ENCODE data around the gene AKR1D1. TPM values are rescaled to one million over a fixed set of nuclear protein-coding genes. Genes with fewer than 3 reads are reported as not detected.

AKR1D1 gene
- total and polyA plus RNA-seq, 8 donors, result not detected

DNA sequence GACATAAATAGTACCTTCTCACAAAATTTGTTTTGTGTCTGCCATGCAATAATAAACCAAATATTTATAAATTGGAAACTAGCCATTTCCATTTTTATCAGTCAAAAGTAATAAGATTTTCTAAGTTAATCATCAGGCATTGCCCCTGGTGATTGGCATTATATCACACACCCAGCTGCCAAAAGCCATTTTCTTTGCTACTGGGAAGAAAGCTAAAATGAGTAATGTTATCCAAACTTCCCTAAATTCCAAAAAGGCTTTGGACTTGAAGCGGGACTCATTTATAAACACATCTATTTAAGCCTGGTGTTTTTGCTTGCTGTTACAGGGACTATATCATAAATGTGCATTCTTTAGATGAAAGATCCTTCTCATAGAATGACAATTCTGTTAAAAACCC lies 86.0 kb downstream of the AKR1D1 start:
- H3K9me3 ChIP-seq, result peaks cover 8 to 22% (median 16%) of the 10 kb centered on the region in 4 donors
- no peak for DNase-seq
- H3K27me3 ChIP-seq, result no peaks in the 10 kb centered on the region
- intact Hi-C loops (cut with DNase I; ENCODE audit: low total_unique reads), result loop anchor here (5.0 kb wide), 1 partner anchor 580 kb away; no protein-coding TSS in a partner anchor
- WGBS, 5 donors, result 55 to 87% (median 82%) methylated on average over 1 of the region's 1 CpG
- no peaks in the 10 kb centered on the region for H3K36me3 ChIP-seq
- H3K4me3 ChIP-seq, result no peak overlapping the region
- no peak for TF ChIP-seq POLR2A (IDR thresholded peaks at IDR 0.05)
- TF ChIP-seq, protein P1, sequence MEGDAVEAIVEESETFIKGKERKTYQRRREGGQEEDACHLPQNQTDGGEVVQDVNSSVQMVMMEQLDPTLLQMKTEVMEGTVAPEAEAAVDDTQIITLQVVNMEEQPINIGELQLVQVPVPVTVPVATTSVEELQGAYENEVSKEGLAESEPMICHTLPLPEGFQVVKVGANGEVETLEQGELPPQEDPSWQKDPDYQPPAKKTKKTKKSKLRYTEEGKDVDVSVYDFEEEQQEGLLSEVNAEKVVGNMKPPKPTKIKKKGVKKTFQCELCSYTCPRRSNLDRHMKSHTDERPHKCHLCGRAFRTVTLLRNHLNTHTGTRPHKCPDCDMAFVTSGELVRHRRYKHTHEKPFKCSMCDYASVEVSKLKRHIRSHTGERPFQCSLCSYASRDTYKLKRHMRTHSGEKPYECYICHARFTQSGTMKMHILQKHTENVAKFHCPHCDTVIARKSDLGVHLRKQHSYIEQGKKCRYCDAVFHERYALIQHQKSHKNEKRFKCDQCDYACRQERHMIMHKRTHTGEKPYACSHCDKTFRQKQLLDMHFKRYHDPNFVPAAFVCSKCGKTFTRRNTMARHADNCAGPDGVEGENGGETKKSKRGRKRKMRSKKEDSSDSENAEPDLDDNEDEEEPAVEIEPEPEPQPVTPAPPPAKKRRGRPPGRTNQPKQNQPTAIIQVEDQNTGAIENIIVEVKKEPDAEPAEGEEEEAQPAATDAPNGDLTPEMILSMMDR (IDR thresholded peaks at IDR 0.05), result no peak
- TF ChIP-seq POLR2AphosphoS5 (IDR thresholded peaks at IDR 0.05), result no peak
- no peak for TF ChIP-seq EP300 (IDR thresholded peaks at IDR 0.05)
- H3K27ac ChIP-seq, result no peak overlapping the region
- peaks cover 0 to 4% (median 2%) of the 10 kb centered on the region in 4 donors for H3K4me1 ChIP-seq

DNA sequence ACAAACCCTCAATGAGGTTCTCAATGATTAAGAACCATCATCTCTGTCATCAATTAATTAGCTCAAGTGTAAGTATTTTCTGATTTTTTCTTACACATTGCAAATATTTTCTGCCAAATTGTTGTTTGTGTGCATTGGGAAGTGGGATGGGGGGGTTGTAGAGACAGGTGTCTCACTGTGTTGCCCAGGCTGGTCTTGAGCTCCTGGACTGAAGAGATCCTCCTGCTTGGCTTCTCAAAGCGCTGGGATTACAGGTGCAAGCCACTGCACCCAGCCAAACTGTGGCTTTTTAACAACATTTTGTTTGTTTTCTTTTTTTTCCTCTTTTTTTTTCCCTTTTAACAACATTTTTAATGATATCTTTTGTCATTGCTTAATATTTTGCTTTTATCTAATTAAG lies 87.5 kb downstream of the AKR1D1 start:
- Histone ChIP-seq H3K36me3 (no peaks in the 10 kb centered on the region), H3K9me3 (peaks cover 8 to 22% (median 16%) of the 10 kb centered on the region in 4 donors), H3K27ac (no peak overlapping the region), H3K27me3 (no peaks in the 10 kb centered on the region), H3K4me1 (peaks cover 0 to 4% (median 2%) of the 10 kb centered on the region in 4 donors), H3K4me3 (no peak overlapping the region)
- no peak for DNase-seq
- no peak for TF ChIP-seq EP300 (IDR thresholded peaks at IDR 0.05)
- no peak for TF ChIP-seq POLR2AphosphoS5 (IDR thresholded peaks at IDR 0.05)
- TF ChIP-seq, protein P1 (IDR thresholded peaks at IDR 0.05), result no peak
- no peak for TF ChIP-seq POLR2A (IDR thresholded peaks at IDR 0.05)
- intact Hi-C loops (cut with DNase I; ENCODE audit: low total_unique reads), result loop anchor here (5.0 kb wide), 1 partner anchor 579 kb away; no protein-coding TSS in a partner anchor
- 87 to 97% (median 94%) methylated on average over 1 of the region's 1 CpG for WGBS, 5 donors

DNA sequence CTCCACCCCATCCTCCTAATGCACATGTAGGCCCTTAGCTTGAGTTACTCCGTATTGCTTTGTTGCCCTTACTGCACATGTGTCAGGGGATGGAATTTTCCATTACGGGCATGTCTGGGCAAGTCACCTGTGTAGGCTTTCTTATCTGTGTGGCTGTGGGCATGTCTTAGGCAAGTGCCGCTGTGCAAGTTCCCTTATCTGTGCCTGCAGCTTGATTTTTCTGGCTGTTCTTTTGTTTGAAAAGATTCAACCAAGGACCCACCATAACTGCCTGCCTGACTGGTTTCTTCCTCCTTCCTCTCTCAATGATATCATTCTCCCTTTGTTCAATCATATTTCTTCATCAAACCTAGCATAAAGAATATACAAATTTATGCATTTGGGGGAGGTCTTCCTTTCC lies 88.5 kb downstream of the AKR1D1 start:
- intact Hi-C loops (cut with DNase I; ENCODE audit: low total_unique reads), result loop anchor here (5.0 kb wide), 1 partner anchor 577 kb away; no protein-coding TSS in a partner anchor
- no peak overlapping the region for H3K27ac ChIP-seq
- no peak for DNase-seq
- H3K4me3 ChIP-seq, result no peak overlapping the region
- H3K9me3 ChIP-seq, result peaks cover 8 to 22% (median 16%) of the 10 kb centered on the region in 4 donors
- H3K27me3 ChIP-seq, result no peaks in the 10 kb centered on the region
- H3K36me3 ChIP-seq, result no peaks in the 10 kb centered on the region
- no peak for TF ChIP-seq POLR2A (IDR thresholded peaks at IDR 0.05)
- no peak for TF ChIP-seq EP300 (IDR thresholded peaks at IDR 0.05)
- no peak for TF ChIP-seq POLR2AphosphoS5 (IDR thresholded peaks at IDR 0.05)
- TF ChIP-seq, protein P1 (IDR thresholded peaks at IDR 0.05), result no peak
- WGBS, 5 donors, result 86 to 91% (median 89%) methylated on average over 3 of the region's 3 CpGs
- H3K4me1 ChIP-seq, result peaks cover 0 to 4% (median 2%) of the 10 kb centered on the region in 4 donors

DNA sequence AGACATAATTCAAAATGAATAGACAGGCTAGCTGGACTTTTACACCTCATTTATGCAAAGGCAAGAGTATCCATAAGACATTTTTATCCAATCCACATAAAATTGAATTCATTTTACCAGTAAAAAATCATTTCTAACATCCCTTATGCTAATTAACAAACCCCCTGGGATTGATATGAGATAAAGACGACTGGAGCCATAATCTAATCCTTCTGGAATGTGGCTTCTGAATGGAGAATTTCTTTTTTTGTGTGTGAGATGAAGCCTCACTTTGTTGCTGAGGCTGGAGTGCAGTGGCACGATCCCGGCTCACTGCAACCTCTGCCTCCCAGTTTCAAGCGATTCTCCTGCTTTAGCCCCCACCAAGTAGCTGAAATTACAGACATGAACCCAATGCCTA lies 90.4 kb downstream of the AKR1D1 start:
- TF ChIP-seq, protein P1 (IDR thresholded peaks at IDR 0.05), result no peak
- TF ChIP-seq EP300 (IDR thresholded peaks at IDR 0.05), result no peak
- TF ChIP-seq POLR2A (IDR thresholded peaks at IDR 0.05), result no peak
- TF ChIP-seq POLR2AphosphoS5 (IDR thresholded peaks at IDR 0.05), result no peak
- Histone ChIP-seq H3K4me1 (peaks cover 0 to 2% (median under 1%) of the 10 kb centered on the region in 4 donors), H3K27me3 (no peaks in the 10 kb centered on the region), H3K9me3 (peaks cover 8 to 22% (median 16%) of the 10 kb centered on the region in 4 donors), H3K4me3 (no peak overlapping the region), H3K27ac (no peak overlapping the region), H3K36me3 (no peaks in the 10 kb centered on the region)
- intact Hi-C loops (cut with DNase I; ENCODE audit: low total_unique reads), result no loop called here
- 74 to 82% (median 79%) methylated on average over 4 of the region's 4 CpGs for WGBS, 5 donors
- DNase-seq, result no peak

Data from stomach (tissue), 9 donors.